HCT116 (cell line): ENCODE results near the gene SUFU.

Experiments used
- CTCF ChIP-seq, 3 experiments: fragments of 200-600 bp in 1 of 3; sonication (generic) in 1 of 3; IDR thresholded peaks in 2 of 3; conservative IDR thresholded peaks in 1 of 3; 2 replicates each; pipeline ENCODE4 v1.5.1; 2012 to 2017; ENCODE audit warnings: low read depth in 2 of 3, low read length in 2 of 3, antibody characterized with exemption in 1 of 3, borderline replicate concordance in 1 of 3, control low read depth in 1 of 3, mild to moderate bottlenecking in 1 of 3, mixed read lengths in 1 of 3, mixed run types in 1 of 3, moderate library complexity in 1 of 3; ENCODE audit not compliant: insufficient read depth in 1 of 3
- JUND ChIP-seq: IDR thresholded peaks from 2 replicates; pipeline ENCODE4 v1.6.1; 2012
- ZFX ChIP-seq: fragments of 450-650 bp; IDR thresholded peaks from 2 replicates; pipeline ENCODE4 v1.6.1; 2017

- no peak for TF ChIP-seq CTCF (IDR thresholded peaks at IDR 0.05 in 2 of 3, conservative IDR thresholded peaks at IDR 0.05 in 1 of 3; ENCODE audit: borderline replicate concordance in 1 of 3, insufficient read depth in 1 of 3, low read depth in 2 of 3, low read length in 2 of 3)
- TF ChIP-seq ZFX, result no peak
- TF ChIP-seq JUND, result no peak; the same call in 1 of the 2 replicates
Measured at GRCh38 chr10:102658802-102659201, 155.0 kb downstream of the SUFU start.
